Hindlimb muscle (tissue), 1 donor: ENCODE measurements around the gene ANKS1B. TPM values are rescaled to one million over a fixed set of nuclear protein-coding genes. Genes with fewer than 3 reads are reported as not detected.
"Not testable (repeated sequence)": the region's sequence is repeated elsewhere in the genome, so short reads cannot be mapped to it uniquely, and the experiment has no call there.

Experiments used
- DNase-seq: peaks from one replicate; pipeline ENCODE4 v3.0.0-alpha.2; 2013
- polyA plus RNA-seq: library from polyadenylated mRNA; unstranded; fragments of 120-200 nt; gene quantifications from one replicate; pipeline ENCODE4 v1.2.1, GENCODE V29; 2013; ENCODE audit not compliant: insufficient read length

Gene ANKS1B
- polyA plus RNA-seq, 1 donor, result 2.2 TPM

GRCh38 chr12:99859126-99859525 is 125.6 kb downstream of the ANKS1B start:
- no peak for DNase-seq

DNA sequence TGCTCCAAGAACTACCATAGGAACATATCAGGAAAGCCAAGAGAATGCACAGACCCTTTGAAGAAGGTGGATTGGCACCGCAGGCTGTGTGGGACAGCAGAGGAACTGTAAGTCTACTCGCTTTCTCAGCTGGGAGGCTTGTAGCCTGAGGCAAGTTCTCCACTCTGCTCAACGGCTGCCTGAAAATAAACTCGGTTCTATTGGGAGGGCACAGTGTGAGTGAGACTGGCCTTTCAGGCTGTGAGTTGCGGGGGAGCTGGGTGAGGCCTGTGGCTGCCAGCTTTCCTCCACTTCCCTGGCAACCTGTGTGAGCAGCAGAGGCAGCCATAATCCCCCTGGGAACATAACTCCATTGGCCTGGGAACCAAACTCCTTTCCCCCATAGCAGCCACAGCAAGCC is 132.1 kb downstream of the ANKS1B start:
- DNase-seq, result no peak

GRCh38 chr12:99847936-99848335 is 136.8 kb downstream of the ANKS1B start:
- DNase-seq, result no peak

- no peak for DNase-seq
Measured at GRCh38 chr12:99834710-99835109, 150.0 kb downstream of the ANKS1B start.

GRCh38 chr12:99833397-99833796 is 151.3 kb downstream of the ANKS1B start:
- no peak for DNase-seq

DNA sequence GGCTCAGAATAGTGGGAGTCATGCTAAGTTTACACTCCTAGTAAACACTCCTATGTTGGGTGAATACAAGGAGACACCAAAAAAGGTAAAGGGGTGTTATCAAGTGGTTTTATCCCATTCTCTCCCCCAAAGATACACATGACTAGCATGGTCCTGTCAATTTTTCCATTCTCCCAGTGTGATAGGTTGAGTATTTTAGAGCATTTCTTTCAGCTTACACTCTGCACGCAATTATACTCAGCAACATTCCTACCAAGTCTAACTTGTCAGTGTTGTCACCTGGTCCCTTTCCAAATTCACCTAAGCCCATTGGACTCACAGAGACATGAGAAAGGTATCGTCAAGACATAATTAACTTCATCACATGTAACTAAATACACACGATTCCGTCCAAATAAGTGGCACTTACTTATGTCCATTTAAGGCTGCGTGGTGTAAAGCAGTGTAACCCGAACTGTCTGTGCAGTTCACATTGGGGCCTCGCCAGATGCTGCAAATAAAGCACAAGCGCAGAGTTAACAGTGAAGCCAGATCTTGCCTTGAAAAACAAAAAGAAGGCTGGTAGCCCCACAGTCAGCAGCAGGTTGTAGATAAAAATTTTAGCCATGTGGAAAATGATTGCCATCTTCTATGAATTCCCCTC is 159.7 kb downstream of the ANKS1B start:
- DNase-seq, result peak; percentile 16

GRCh38 chr12:99822273-99822672 is 162.5 kb downstream of the ANKS1B start:
- DNase-seq, result no peak

DNA sequence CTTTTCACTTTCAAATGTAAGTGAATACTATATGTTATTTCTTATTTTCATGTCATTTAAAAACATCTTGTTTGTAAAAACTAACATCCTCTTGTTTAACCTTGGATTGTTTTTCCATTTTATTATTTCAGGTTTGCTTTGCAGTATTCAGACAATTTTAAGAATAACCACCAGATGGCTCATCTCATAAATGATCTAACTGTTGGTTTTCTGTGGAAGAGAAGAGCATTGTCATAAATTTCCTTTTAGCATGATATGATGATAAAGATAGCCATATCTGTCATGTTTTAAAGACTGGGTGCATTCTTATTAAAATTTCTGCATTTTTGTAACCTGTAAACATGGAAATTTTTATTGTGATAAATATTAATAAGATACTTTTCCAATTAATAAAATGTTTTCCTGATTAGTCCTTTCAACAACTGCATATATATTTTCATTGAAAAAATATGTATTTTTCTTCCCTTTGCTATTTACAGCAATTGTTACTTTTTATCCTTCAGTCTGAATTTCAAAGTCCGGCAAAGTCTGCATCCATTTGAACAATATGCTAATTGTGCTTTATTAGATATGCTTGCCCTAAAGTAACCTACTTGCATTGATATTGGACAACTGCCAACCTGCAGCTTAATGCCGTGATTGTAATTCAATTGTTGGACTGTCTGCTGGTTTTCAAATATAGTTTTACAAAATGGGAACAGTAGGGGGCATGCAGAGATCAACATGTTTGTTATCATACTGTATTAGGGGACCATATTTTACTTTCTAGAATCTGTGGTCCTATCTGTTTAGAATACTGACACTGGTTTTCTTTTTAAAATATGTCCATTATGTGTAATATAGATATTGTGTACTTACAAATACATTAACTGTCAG is 173.8 kb downstream of the ANKS1B start:
- no peak for DNase-seq

GRCh38 chr12:99809909-99810308 is 174.8 kb downstream of the ANKS1B start:
- no peak for DNase-seq

- no peak for DNase-seq
Measured at GRCh38 chr12:99806304-99806703, 178.4 kb downstream of the ANKS1B start.

GRCh38 chr12:99804715-99805114 is 180.0 kb downstream of the ANKS1B start:
- DNase-seq, result no peak

GRCh38 chr12:99800605-99801004 is 184.1 kb downstream of the ANKS1B start:
- no peak for DNase-seq

GRCh38 chr12:99797931-99798330 is 186.8 kb downstream of the ANKS1B start:
- DNase-seq, result not testable (repeated sequence)

- DNase-seq, result no peak
Measured at GRCh38 chr12:99783421-99783820, 201.3 kb downstream of the ANKS1B start.

GRCh38 chr12:99772274-99772673 is 212.5 kb downstream of the ANKS1B start:
- no peak for DNase-seq

DNA sequence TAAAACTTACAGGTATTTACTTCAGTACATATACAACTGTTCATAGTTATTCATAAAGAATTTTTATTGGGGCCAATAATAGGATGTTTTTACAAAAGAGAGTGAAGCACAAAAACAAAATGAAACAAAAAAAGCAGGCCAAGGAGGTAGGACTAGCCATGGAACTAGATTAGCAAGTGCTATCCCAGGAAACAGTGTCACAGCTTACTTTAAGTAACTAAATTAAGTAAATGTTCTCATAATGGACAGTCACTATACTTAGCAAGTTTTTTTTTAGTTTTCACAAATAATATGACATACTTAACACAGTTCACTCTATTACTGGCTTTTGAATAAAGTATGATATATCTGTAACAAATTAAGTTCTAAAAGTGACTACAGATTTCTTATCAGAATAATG is 213.1 kb downstream of the ANKS1B start:
- DNase-seq, result no peak

DNA sequence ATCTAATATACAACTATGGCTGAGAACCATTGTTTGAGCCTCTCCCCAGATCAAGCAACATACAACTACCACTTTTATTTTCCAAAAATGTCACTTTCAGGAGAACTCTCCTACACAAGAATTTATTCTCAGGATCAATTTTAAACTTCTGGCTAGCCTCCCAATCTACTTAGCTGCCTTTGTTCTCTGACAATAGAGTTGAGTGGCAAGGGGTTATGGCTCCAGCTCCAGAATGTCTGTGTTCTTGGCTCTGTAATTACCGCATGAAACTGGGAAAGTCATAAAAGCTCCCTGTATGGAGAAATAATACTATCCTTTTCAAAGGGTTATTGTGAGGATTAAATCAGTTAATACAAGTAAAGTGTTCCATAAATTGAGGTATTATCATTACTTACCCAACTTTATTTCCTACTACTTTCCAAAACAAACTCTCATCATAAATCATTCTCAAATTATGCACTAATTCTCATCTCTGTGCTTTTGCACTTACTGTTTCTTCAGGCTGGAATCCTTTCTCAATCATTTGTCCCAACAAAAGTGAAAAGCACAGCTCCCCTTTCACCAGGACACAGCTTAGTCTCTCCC is 215.2 kb downstream of the ANKS1B start:
- no peak for DNase-seq

GRCh38 chr12:99768758-99769157 is 216.0 kb downstream of the ANKS1B start:
- DNase-seq, result no peak

DNA sequence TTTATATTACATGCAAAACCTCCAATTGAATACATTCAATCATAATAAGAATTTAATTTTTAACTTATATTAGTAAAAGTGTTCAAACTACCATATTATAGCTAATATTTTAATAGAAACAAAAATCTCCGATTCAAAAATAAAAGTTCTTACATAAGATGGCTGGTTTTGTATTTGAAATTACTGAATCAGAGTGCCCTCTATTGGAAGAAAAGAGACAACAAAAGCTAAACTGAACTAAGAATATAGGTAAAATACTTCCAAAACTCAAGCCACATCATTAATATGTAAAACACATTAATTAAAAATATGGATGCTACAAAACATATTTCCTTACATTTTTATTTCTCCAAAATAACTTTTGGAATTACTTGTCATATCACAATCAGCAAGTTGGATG is 216.9 kb downstream of the ANKS1B start:
- peak; percentile 5 for DNase-seq

DNA sequence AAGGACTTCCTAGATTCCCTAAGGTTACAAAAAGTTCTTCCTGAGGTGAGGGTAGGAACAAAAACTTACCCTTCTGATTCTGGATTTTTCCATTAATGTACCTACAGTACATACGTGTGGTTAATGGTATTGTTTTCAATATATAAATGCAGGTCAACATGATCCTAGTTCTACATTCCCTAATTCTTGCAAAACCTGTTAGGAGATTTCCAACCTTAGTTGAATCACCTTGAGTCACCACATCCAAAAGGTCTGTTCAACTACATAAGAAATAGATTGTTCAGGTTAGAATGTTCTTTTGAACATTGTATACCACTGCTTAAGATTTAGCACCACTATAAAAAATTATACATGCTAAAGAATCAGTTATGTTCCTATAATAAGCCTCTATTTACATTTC is 218.3 kb downstream of the ANKS1B start:
- DNase-seq, result no peak

GRCh38 chr12:99765469-99766114 is 219.1 kb downstream of the ANKS1B start:
- DNase-seq, result no peak

GRCh38 chr12:99759444-99759843 is 225.3 kb downstream of the ANKS1B start:
- no peak for DNase-seq

GRCh38 chr12:99758997-99759396 is 225.7 kb downstream of the ANKS1B start:
- DNase-seq, result no peak
